Melanocyte of skin (primary cell): ENCODE results near the gene MED28. TPM values are rescaled to one million over a fixed set of nuclear protein-coding genes. Genes with fewer than 3 reads are reported as not detected.

ENCODE experiments used
- total RNA-seq, 2 donors: library from RNA; depleted of rRNA; stranded (reverse); fragments of >200 nt; gene quantifications; 2 replicates each; pipeline ENCODE4 v1.2.3, GENCODE V29; 2012

Gene MED28
- total RNA-seq: 1 to 10 TPM; 5.9 to 8.0 TPM

GRCh38 chr4:17614416-17615299, at the start of gene MED28:
Gene MED28 (plus strand): TSS chr4:17614641. CDS start chr4:17614655, 14 bp downstream.

GRCh38 chr4:17576932-17577664, 37.3 kb upstream of the MED28 start, which contains the start of gene LAP3:
Gene LAP3 (plus strand): TSS chr4:17577198. CDS start chr4:17577466, 268 bp downstream.

Other genes starting within 250 kb of the MED28 start
- gene QDPR, start 102.6 kb upstream of the MED28 start, total RNA-seq: 10 to 100 TPM; 37.5 to 44.6 TPM
- gene CLRN2, start 99.5 kb upstream of the MED28 start, total RNA-seq: not detected
- gene LAP3, start 37.4 kb upstream of the MED28 start, total RNA-seq: 100 to 1,000 TPM; 449 to 633 TPM
- under 1 TPM; 0.67 to 0.69 TPM for gene FAM184B, start 167.0 kb downstream of the MED28 start, total RNA-seq
- 10 to 100 TPM; 22.7 to 26.3 TPM for gene DCAF16, start 196.1 kb downstream of the MED28 start, total RNA-seq
- gene NCAPG, start 196.3 kb downstream of the MED28 start, total RNA-seq: 10 to 100 TPM; 33.7 to 59.6 TPM